NCI-H460 (cell line): Measurements from ENCODE around the gene RFX2. TPM values are rescaled to one million over a fixed set of nuclear protein-coding genes. Genes with fewer than 3 reads are reported as not detected.
"Not testable (repeated sequence)": the region's sequence is repeated elsewhere in the genome, so short reads cannot be mapped to it uniquely, and the experiment has no call there.

ENCODE experiments used
- DNase-seq: peaks from one replicate; pipeline ENCODE4 v3.0.0-alpha.2; 2016; ENCODE audit warnings: low read depth; ENCODE audit errors: extremely low read depth
- total RNA-seq: library from RNA; depleted of rRNA; stranded (reverse); fragments of >200 nt; shearing (Covaris generic); gene quantifications from 2 replicates; pipeline ENCODE4 v1.2.3, GENCODE V29; 2014

The RFX2 gene
- total RNA-seq, 1 experiment from 2014 or later, result 5.2 TPM

GRCh38 chr19:5995606-5996005, 114.7 kb downstream of the RFX2 start:
- DNase-seq, result no peak

GRCh38 chr19:5994405-5995165, 115.7 kb downstream of the RFX2 start:
- no peak for DNase-seq

GRCh38 chr19:5993648-5994358, 116.5 kb downstream of the RFX2 start:
- DNase-seq, result no peak

GRCh38 chr19:5993201-5993600, 117.1 kb downstream of the RFX2 start:
- no peak for DNase-seq

- DNase-seq, result no peak
These were observed 117.5 kb downstream of the RFX2 start for GRCh38 chr19:5992756-5993155.

- DNase-seq, result no peak
These were observed 119.0 kb downstream of the RFX2 start for GRCh38 chr19:5991244-5991838.

- no peak for DNase-seq
These were observed 120.0 kb downstream of the RFX2 start for GRCh38 chr19:5990289-5990797.

- DNase-seq, result no peak
These were observed 120.8 kb downstream of the RFX2 start for GRCh38 chr19:5989388-5990074.

- DNase-seq, result no peak
These were observed 121.5 kb downstream of the RFX2 start for GRCh38 chr19:5988517-5989387.

GRCh38 chr19:5987077-5987818, 123.1 kb downstream of the RFX2 start:
- DNase-seq, result peak; percentile 68

GRCh38 chr19:5985837-5986236, 124.5 kb downstream of the RFX2 start:
- not testable (repeated sequence) for DNase-seq

GRCh38 chr19:5985098-5985783, 125.1 kb downstream of the RFX2 start:
- no peak for DNase-seq

GRCh38 chr19:5984600-5984999, 125.7 kb downstream of the RFX2 start:
- DNase-seq, result no peak

- DNase-seq, result no peak
These were observed 126.8 kb downstream of the RFX2 start for GRCh38 chr19:5983367-5983955.

GRCh38 chr19:5978606-5979552, 131.4 kb downstream of the RFX2 start:
- DNase-seq, result no peak

GRCh38 chr19:5977785-5978605, 132.3 kb downstream of the RFX2 start, which contains the start of gene RANBP3:
RANBP3 (minus strand) TSS chr19:5978140; CDS start chr19:5978082, 58 bp downstream.
- peak; percentile 95 for DNase-seq
